G401.6 (cell line): ENCODE data around the gene NKX2-2.

ENCODE experiments used
- FAIRE-seq: peaks from 2 replicates; lab custom pipeline; 2012; peaks lifted over from hg19 to GRCh38; lab: Jason Lieb, UNC

The NKX2-2 gene

GRCh38 chr20:21521596-21522480 lies 8.0 kb upstream of the NKX2-2 start:
- no peak for FAIRE-seq

- FAIRE-seq: no peak
Measured at GRCh38 chr20:21520702-21521595, 7.1 kb upstream of the NKX2-2 start.

- no peak for FAIRE-seq
Measured at GRCh38 chr20:21519136-21519584, 5.3 kb upstream of the NKX2-2 start.

GRCh38 chr20:21518292-21518991 lies 4.6 kb upstream of the NKX2-2 start:
- FAIRE-seq: no peak

- FAIRE-seq: no peak
Measured at GRCh38 chr20:21517566-21518277, 3.9 kb upstream of the NKX2-2 start.

GRCh38 chr20:21516861-21517565 lies 3.1 kb upstream of the NKX2-2 start:
- no peak for FAIRE-seq

GRCh38 chr20:21516180-21516567 lies 2.3 kb upstream of the NKX2-2 start:
- no peak for FAIRE-seq

- no peak for FAIRE-seq
Measured at GRCh38 chr20:21515300-21516179, 1.7 kb upstream of the NKX2-2 start.

- FAIRE-seq: no peak
Measured at GRCh38 chr20:21514553-21515251, 838 bp upstream of the NKX2-2 start.

- no peak for FAIRE-seq
Measured at GRCh38 chr20:21513181-21513663, 642 bp downstream of the NKX2-2 start.

GRCh38 chr20:21512634-21513180 lies 1.2 kb downstream of the NKX2-2 start:
- no peak for FAIRE-seq

GRCh38 chr20:21511850-21512633 lies 1.8 kb downstream of the NKX2-2 start:
- no peak for FAIRE-seq

- FAIRE-seq: no peak
Measured at GRCh38 chr20:21511485-21511849, 2.4 kb downstream of the NKX2-2 start.

GRCh38 chr20:21510414-21511384 lies 3.2 kb downstream of the NKX2-2 start:
- no peak for FAIRE-seq

- FAIRE-seq: no peak
Measured at GRCh38 chr20:21509597-21510371, 4.1 kb downstream of the NKX2-2 start.

- no peak for FAIRE-seq
Measured at GRCh38 chr20:21509079-21509596, 4.7 kb downstream of the NKX2-2 start.
